ENCODE data around the gene CEMIP. TPM values are rescaled to one million over a fixed set of nuclear protein-coding genes. Genes with fewer than 3 reads are reported as not detected.
A peak's percentile ranks its signal among the peaks of the same experiment; 100 is the strongest.

The CEMIP gene
- total RNA-seq, 1 donor from 2014 or later, result not detected

DNA sequence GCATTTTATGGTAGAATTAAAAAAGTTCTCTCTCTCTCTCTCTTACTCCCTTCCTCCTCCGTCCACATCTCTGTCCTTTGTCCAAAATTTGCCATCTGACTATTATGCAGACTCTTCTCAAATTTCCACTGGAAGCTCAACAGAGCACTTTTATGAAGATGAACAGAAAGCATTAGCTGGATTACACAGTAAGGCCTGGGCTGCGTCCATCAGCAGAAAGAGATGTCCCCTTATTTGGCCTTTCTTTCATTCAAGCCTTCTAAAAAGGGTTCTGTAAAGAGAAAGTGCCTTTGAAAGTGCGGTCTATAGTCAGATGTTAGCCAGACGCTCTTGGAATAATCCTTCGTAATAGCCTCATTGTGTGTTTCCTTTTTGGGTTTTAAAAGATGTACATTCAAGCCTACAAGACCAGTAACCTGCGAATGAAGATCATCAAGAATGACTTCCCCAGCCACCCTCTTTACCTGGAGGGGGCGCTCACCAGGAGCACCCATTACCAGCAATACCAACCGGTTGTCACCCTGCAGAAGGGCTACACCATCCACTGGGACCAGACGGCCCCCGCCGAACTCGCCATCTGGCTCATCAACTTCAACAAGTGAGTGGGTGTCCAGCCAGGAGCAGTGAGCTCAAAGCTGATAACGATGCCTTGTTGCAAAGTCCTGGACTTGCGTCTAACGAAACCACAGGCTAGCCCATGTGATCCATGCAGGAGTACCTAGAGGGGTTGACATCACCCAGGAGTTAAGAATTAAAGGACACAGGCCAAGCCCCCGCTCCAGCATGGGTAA, 157.3 kb downstream of the CEMIP start:
- no peaks in the 10 kb centered on the region for H3K4me1 ChIP-seq
- Mint-ChIP-seq H3K9me3 (no peaks in the 10 kb centered on the region), H3K27me3 (ENCODE audit: insufficient read depth, low read depth) (peaks cover 2% of the 10 kb centered on the region), H3K4me3 (no peak overlapping the region), H3K36me3 (no peaks in the 10 kb centered on the region), H3K27ac (no peak overlapping the region), H3K4me1 (peaks cover 4% of the 10 kb centered on the region)
- H3K27ac ChIP-seq, result no peak overlapping the region
- H3K9me3 ChIP-seq (ENCODE audit: low read depth), result no peaks in the 10 kb centered on the region
- TF ChIP-seq, protein P1, sequence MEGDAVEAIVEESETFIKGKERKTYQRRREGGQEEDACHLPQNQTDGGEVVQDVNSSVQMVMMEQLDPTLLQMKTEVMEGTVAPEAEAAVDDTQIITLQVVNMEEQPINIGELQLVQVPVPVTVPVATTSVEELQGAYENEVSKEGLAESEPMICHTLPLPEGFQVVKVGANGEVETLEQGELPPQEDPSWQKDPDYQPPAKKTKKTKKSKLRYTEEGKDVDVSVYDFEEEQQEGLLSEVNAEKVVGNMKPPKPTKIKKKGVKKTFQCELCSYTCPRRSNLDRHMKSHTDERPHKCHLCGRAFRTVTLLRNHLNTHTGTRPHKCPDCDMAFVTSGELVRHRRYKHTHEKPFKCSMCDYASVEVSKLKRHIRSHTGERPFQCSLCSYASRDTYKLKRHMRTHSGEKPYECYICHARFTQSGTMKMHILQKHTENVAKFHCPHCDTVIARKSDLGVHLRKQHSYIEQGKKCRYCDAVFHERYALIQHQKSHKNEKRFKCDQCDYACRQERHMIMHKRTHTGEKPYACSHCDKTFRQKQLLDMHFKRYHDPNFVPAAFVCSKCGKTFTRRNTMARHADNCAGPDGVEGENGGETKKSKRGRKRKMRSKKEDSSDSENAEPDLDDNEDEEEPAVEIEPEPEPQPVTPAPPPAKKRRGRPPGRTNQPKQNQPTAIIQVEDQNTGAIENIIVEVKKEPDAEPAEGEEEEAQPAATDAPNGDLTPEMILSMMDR (IDR thresholded peaks at IDR 0.05), result peak; percentile 15
- no peak for TF ChIP-seq EZH2 (IDR thresholded peaks at IDR 0.05)
- H3K4me3 ChIP-seq, result no peak overlapping the region
- DNase-seq (ENCODE audit: low spot score), result no peak
- no peak overlapping the region for H2AFZ ChIP-seq (replicated peaks)
- H3K27me3 ChIP-seq, result no peaks in the 10 kb centered on the region
- no peaks in the 10 kb centered on the region for H4K20me1 ChIP-seq (ENCODE audit: low read depth)
- no peak overlapping the region for H3K4me2 ChIP-seq
- no peaks in the 10 kb centered on the region for H3F3A ChIP-seq (ENCODE audit: low read depth)
- no peaks in the 10 kb centered on the region for H3K79me2 ChIP-seq (ENCODE audit: low read depth)
- no peak overlapping the region for H3K9ac ChIP-seq
- H3K36me3 ChIP-seq, result no peaks in the 10 kb centered on the region

DNA sequence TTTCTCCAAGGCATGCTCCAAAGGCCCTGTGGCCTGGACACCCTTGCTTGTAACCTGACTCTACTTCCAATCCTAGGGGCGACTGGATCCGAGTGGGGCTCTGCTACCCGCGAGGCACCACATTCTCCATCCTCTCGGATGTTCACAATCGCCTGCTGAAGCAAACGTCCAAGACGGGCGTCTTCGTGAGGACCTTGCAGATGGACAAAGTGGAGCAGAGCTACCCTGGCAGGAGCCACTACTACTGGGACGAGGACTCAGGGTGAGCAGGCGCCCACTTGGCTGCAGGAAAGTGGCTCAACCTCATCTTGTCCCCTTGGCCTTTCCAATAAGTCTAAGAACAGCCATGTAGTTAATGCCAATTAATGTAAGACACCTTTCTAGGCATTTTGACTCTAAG, 158.5 kb downstream of the CEMIP start:
- H3K4me3 ChIP-seq, result no peak overlapping the region
- TF ChIP-seq, protein P1 (IDR thresholded peaks at IDR 0.05), result no peak
- TF ChIP-seq EZH2 (IDR thresholded peaks at IDR 0.05) (no peak), EZH2phosphoT487 (IDR thresholded peaks at IDR 0.05) (no peak)
- H4K20me1 ChIP-seq (ENCODE audit: low read depth), result no peaks in the 10 kb centered on the region
- H2AFZ ChIP-seq (replicated peaks), result no peak overlapping the region
- no peak overlapping the region for H3K4me2 ChIP-seq
- H3K4me3 Mint-ChIP-seq, result no peak overlapping the region
- H3K9ac ChIP-seq, result no peak overlapping the region
- no peaks in the 10 kb centered on the region for H3F3A ChIP-seq (ENCODE audit: low read depth)
- H3K27me3 ChIP-seq, result no peaks in the 10 kb centered on the region
- no peak for DNase-seq (ENCODE audit: low spot score)
- H3K27me3 Mint-ChIP-seq (ENCODE audit: insufficient read depth, low read depth), result peaks cover 2% of the 10 kb centered on the region
- H3K4me1 ChIP-seq, result no peaks in the 10 kb centered on the region
- peaks cover 4% of the 10 kb centered on the region for H3K4me1 Mint-ChIP-seq
- H3K27ac ChIP-seq, result no peak overlapping the region
- H3K36me3 ChIP-seq, result no peaks in the 10 kb centered on the region
- H3K79me2 ChIP-seq (ENCODE audit: low read depth), result no peaks in the 10 kb centered on the region
- peaks cover 2% of the 10 kb centered on the region for H3K36me3 Mint-ChIP-seq
- no peaks in the 10 kb centered on the region for H3K9me3 ChIP-seq (ENCODE audit: low read depth)
- no peaks in the 10 kb centered on the region for H3K9me3 Mint-ChIP-seq
- H3K27ac Mint-ChIP-seq, result no peak overlapping the region

DNA sequence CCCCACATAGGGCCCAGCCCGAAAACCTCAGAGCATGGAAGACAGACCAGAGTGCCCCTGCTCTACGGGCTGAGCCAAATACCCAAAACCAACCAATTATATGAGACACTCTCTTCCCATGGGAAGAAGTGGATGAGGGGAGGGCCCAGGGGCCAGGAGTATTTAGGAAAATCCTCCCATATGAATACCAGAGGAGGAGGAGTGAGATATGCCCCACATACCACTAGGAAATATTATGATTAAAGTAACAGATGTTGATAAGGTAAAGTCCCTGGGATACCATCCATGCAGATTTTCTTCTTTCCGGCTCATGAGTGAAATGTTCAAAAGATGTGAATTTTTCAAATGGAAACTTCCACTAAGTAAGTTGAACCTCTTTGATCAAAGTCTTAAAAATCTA, 160.0 kb downstream of the CEMIP start:
- Mint-ChIP-seq H3K36me3 (peaks cover 3% of the 10 kb centered on the region), H3K27me3 (ENCODE audit: insufficient read depth, low read depth) (peaks cover 2% of the 10 kb centered on the region), H3K4me1 (peaks cover 4% of the 10 kb centered on the region), H3K9me3 (no peaks in the 10 kb centered on the region), H3K4me3 (no peak overlapping the region), H3K27ac (no peak overlapping the region)
- no peak overlapping the region for H3K4me2 ChIP-seq
- no peaks in the 10 kb centered on the region for H3K9me3 ChIP-seq (ENCODE audit: low read depth)
- no peaks in the 10 kb centered on the region for H4K20me1 ChIP-seq (ENCODE audit: low read depth)
- no peaks in the 10 kb centered on the region for H3K36me3 ChIP-seq
- H3F3A ChIP-seq (ENCODE audit: low read depth), result no peaks in the 10 kb centered on the region
- no peak overlapping the region for H3K27ac ChIP-seq
- H3K4me1 ChIP-seq, result no peaks in the 10 kb centered on the region
- DNase-seq (ENCODE audit: low spot score), result no peak
- no peaks in the 10 kb centered on the region for H3K27me3 ChIP-seq
- H3K79me2 ChIP-seq (ENCODE audit: low read depth), result no peaks in the 10 kb centered on the region
- TF ChIP-seq EZH2 (IDR thresholded peaks at IDR 0.05), result no peak
- H3K4me3 ChIP-seq, result no peak overlapping the region
- H3K9ac ChIP-seq, result no peak overlapping the region
- H2AFZ ChIP-seq (replicated peaks), result no peak overlapping the region

DNA sequence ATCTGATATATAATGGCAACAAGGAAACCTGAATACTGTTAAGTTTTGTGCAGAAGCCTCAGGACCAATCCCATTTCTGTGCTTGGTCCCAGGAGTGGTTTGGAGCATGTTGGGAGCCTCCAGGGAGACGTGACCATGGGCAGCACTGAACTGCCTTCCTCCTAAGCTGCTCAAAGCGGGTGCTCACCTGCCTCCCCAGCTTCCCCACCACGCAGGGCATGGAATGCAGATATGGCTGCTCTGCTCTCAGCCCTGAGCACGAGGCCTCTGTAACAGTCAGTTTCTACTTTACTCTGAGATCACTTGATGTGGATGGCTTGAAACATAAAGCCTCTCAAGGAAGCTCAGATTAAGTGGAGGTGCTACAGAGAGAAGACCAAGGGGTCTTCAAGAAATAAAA, 161.2 kb downstream of the CEMIP start:
- no peaks in the 10 kb centered on the region for H3K79me2 ChIP-seq (ENCODE audit: low read depth)
- Mint-ChIP-seq H3K27ac (no peak overlapping the region), H3K36me3 (peaks cover 7% of the 10 kb centered on the region), H3K4me3 (no peak overlapping the region), H3K27me3 (ENCODE audit: insufficient read depth, low read depth) (no peaks in the 10 kb centered on the region), H3K9me3 (no peaks in the 10 kb centered on the region), H3K4me1 (no peaks in the 10 kb centered on the region)
- H2AFZ ChIP-seq (replicated peaks), result no peak overlapping the region
- no peaks in the 10 kb centered on the region for H3K4me1 ChIP-seq
- H3K27ac ChIP-seq, result no peak overlapping the region
- H3K4me3 ChIP-seq, result no peak overlapping the region
- no peak overlapping the region for H3K4me2 ChIP-seq
- H3K9ac ChIP-seq, result no peak overlapping the region
- no peaks in the 10 kb centered on the region for H3F3A ChIP-seq (ENCODE audit: low read depth)
- no peaks in the 10 kb centered on the region for H3K9me3 ChIP-seq (ENCODE audit: low read depth)
- TF ChIP-seq, protein P1 (IDR thresholded peaks at IDR 0.05), result no peak
- no peak for TF ChIP-seq EZH2phosphoT487 (IDR thresholded peaks at IDR 0.05)
- TF ChIP-seq EZH2 (IDR thresholded peaks at IDR 0.05), result no peak
- no peaks in the 10 kb centered on the region for H4K20me1 ChIP-seq (ENCODE audit: low read depth)
- no peaks in the 10 kb centered on the region for H3K27me3 ChIP-seq
- DNase-seq (ENCODE audit: low spot score), result no peak
- no peaks in the 10 kb centered on the region for H3K36me3 ChIP-seq

All from neural progenitor cell (in vitro differentiated cells).